Measurements from ENCODE around the gene HHEX.

Gene HHEX

GRCh38 chr10:92714152-92714845 is 24.5 kb downstream of the HHEX start:
- DNase-seq (ENCODE audit: low spot score) = no peak
- in situ Hi-C loops (cut with MboI; ENCODE audit: low sequenced_read_pairs, unreplicated experiment) = no loop called here

GRCh38 chr10:92714872-92715271 is 25.1 kb downstream of the HHEX start:
- in situ Hi-C loops (cut with MboI; ENCODE audit: low sequenced_read_pairs, unreplicated experiment) = no loop called here
- TF ChIP-seq CTCF (IDR thresholded peaks at IDR 0.05; ENCODE audit: borderline replicate concordance, control extremely low read depth, extremely low read depth, insufficient read depth, missing control alignments) = no peak
- DNase-seq (ENCODE audit: low spot score) = no peak

More at GRCh38 chr10:92714152-92714845, 24.5 kb downstream of the HHEX start:
- no peak for TF ChIP-seq CTCF (IDR thresholded peaks at IDR 0.05; ENCODE audit: borderline replicate concordance, control extremely low read depth, extremely low read depth, insufficient read depth, missing control alignments)

- TF ChIP-seq CTCF (IDR thresholded peaks at IDR 0.05; ENCODE audit: borderline replicate concordance, control extremely low read depth, extremely low read depth, insufficient read depth, missing control alignments) = no peak
- DNase-seq (ENCODE audit: low spot score) = no peak
- in situ Hi-C loops (cut with MboI; ENCODE audit: low sequenced_read_pairs, unreplicated experiment) = no loop called here
These were observed 30.5 kb downstream of the HHEX start for GRCh38 chr10:92719991-92720830.

GRCh38 chr10:92720831-92721165 is 31.0 kb downstream of the HHEX start:
- TF ChIP-seq CTCF (IDR thresholded peaks at IDR 0.05; ENCODE audit: borderline replicate concordance, control extremely low read depth, extremely low read depth, insufficient read depth, missing control alignments) = no peak
- in situ Hi-C loops (cut with MboI; ENCODE audit: low sequenced_read_pairs, unreplicated experiment) = no loop called here

GRCh38 chr10:92722349-92722748 is 32.6 kb downstream of the HHEX start:
- TF ChIP-seq CTCF (IDR thresholded peaks at IDR 0.05; ENCODE audit: borderline replicate concordance, control extremely low read depth, extremely low read depth, insufficient read depth, missing control alignments) = no peak
- in situ Hi-C loops (cut with MboI; ENCODE audit: low sequenced_read_pairs, unreplicated experiment) = no loop called here
- DNase-seq (ENCODE audit: low spot score) = no peak

More at GRCh38 chr10:92720831-92721165, 31.0 kb downstream of the HHEX start:
- no peak for DNase-seq (ENCODE audit: low spot score)

- DNase-seq (ENCODE audit: low spot score) = no peak
- in situ Hi-C loops (cut with MboI; ENCODE audit: low sequenced_read_pairs, unreplicated experiment) = no loop called here
- no peak for TF ChIP-seq CTCF (IDR thresholded peaks at IDR 0.05; ENCODE audit: borderline replicate concordance, control extremely low read depth, extremely low read depth, insufficient read depth, missing control alignments)
These were observed 37.4 kb downstream of the HHEX start for GRCh38 chr10:92727141-92727540.

All from GM13976 (cell line).